HG02852 (cell line): ENCODE data around the gene PLBD2.

Experiments used
- ATAC-seq: cut with Tn5 transposase; IDR thresholded peaks from one replicate; pipeline ENCODE4 v1.9.1; 2021; ENCODE audit warnings: mild to moderate bottlenecking, moderate library complexity; ENCODE audit not compliant: unreplicated experiment

PLBD2 gene

GRCh38 chr12:113414519-113415038 is 56.2 kb downstream of the PLBD2 start:
- ATAC-seq = no peak

DNA sequence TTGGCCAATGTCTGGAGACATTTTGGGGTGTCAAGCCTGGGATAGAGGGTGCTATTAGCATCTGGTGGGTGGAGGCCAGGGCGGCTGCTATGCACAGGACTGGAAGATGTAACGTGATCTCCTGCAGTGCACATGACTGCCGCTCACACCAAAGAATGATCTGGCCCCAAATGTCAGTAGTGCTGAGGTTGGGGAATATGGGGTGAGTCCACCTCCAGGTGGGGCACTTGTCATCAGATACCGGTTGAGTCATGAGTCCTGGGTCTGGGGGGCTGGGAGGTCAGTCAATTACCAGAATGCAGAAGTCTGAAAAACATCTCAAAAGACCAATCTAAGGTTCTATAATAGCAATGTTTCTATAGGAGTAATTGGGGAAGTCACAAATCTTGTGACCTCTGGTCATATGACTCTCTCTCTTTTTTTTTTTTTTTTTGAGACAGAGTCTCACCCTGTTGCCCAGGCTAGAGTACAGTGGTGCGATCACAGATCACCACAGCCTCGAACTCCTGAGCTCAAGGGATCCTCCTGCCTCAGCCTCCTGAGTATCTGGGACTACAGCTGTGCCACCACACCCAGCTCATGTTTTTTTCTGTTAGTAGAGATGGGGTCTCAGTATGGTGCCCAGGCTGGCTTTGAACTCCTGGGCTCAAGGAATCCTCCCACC is 57.8 kb downstream of the PLBD2 start:
- no peak for ATAC-seq

DNA sequence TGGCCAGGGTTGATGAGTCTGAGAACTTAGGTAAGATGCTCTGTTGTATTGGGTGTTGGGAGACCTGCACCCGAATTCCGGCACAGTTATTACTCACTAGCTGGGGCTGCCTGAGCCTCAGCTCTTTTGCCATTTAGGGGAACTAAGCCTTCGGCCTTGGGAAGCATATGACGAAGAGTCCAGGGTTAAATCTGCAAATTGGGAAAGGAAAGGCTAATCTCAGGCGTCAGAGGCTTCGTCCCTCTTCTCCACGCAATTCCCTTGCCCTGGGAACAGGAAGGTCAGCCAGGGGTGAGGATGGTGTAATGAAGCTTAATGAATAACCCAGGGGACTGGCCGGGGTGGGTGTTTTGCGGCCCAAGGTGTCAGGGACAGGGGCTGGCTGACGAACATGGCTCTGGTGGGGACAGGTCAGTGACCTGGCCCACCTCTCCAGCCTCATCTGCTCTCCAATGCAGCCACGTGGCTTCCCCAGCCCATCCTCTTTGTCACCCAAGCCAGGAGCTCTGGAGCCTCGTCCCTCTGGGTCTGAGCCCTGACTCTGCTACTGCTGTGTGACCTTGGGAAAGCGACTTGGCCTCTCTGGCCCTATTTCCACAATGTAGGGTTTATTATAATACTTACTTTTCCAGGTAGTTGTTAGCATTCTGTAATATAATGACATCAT is 60.0 kb downstream of the PLBD2 start:
- ATAC-seq = no peak

- ATAC-seq = no peak
Observed at GRCh38 chr12:113420996-113421595, 62.7 kb downstream of the PLBD2 start.

- ATAC-seq = peak; percentile 83
Observed at GRCh38 chr12:113422030-113422885, 63.9 kb downstream of the PLBD2 start, which contains the start of gene SDSL. SDSL (plus strand) TSS chr12:113422380; CDS start chr12:113427983, 5,603 bp downstream.

- no peak for ATAC-seq
Observed at GRCh38 chr12:113422886-113423669, 64.7 kb downstream of the PLBD2 start.

- ATAC-seq = no peak
Observed at GRCh38 chr12:113424456-113424855, 66.1 kb downstream of the PLBD2 start.

GRCh38 chr12:113424915-113425823 is 66.8 kb downstream of the PLBD2 start:
- ATAC-seq = no peak

GRCh38 chr12:113425960-113426453 is 67.6 kb downstream of the PLBD2 start:
- ATAC-seq = no peak

DNA sequence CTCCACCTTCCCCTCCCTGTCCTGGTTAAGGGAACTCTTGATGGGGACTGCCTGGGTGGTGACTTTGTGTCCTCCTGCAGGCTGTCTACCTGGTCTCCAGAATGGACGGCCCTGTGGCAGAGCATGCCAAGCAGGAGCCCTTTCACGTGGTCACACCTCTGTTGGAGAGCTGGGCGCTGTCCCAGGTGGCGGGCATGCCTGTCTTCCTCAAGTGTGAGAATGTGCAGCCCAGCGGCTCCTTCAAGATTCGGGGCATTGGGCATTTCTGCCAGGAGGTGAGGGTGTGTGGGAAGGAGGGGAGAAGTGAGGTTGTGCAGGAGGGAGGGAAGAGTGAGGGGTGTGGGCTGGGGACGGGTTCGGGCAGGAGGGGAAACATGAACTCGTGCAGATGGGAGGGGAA is 69.5 kb downstream of the PLBD2 start:
- no peak for ATAC-seq

GRCh38 chr12:113428482-113428881 is 70.1 kb downstream of the PLBD2 start:
- ATAC-seq = no peak

GRCh38 chr12:113432986-113433385 is 74.6 kb downstream of the PLBD2 start:
- no peak for ATAC-seq

- ATAC-seq = no peak
Observed at GRCh38 chr12:113435367-113435766, 77.0 kb downstream of the PLBD2 start.

DNA sequence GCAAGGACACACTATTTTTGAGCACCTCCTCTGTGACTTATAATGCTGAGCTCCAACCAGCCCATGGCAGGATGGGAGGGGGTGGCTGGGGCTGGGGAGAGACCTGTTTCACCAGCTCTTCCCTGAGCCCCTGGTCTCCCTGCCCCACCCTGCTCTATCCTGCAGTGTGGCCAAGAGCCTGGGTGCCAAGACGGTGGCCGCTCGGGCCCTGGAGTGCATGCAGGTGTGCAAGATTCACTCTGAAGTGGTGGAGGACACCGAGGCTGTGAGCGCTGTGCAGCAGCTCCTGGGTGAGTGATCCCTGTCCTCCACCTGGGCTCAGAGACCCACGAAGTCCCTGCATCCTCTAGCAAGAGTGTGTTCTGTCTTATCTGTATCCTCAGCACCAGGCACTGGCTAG is 78.2 kb downstream of the PLBD2 start:
- no peak for ATAC-seq

DNA sequence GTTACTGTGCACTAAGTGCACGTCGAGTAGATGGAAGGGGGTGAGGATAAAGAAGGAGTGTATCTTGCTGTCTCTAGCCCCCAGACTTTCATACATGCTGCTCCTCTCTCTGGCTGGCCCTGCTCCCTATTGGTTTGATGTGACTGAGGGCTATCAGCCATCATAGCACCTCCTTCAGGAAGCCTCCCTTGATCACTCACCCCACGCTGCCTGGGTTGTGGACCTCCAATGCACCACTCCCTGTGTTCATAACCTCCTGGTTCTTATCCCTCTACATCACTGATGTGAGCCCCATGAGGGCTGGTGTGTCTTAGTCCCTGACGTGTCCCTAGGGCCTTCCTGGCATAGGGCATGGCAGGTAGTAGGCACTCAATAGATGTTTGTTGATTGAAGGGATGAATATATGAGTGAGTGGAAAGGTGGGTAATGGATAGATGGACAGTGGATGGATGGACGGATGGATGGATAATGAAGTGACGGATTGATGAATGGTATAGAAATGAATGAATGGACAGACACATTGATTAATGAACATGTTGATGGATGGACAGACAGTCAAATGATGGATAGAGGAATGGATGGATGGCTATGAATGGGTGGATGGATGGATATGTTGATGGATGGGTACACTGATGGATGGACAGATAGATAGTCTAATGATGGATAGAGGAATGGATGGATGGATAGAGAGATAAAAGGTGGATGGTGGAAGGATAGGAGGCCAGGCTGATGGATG is 78.8 kb downstream of the PLBD2 start:
- no peak for ATAC-seq

GRCh38 chr12:113437729-113438100 is 79.3 kb downstream of the PLBD2 start:
- ATAC-seq = no peak

- ATAC-seq = no peak
Observed at GRCh38 chr12:113438523-113439300, 80.3 kb downstream of the PLBD2 start.

GRCh38 chr12:113439301-113439597 is 80.9 kb downstream of the PLBD2 start:
- no peak for ATAC-seq
